Fibroblast of pulmonary artery (primary cell): ENCODE data around the gene KRTAP10-9.
"Not testable (repeated sequence)": the region's sequence is repeated elsewhere in the genome, so short reads cannot be mapped to it uniquely, and the experiment has no call there.

ENCODE experiments used
- DNase-seq: peaks from one replicate; pipeline ENCODE4 v3.0.0-alpha.2; 2010; ENCODE audit warnings: low read depth
- H3K4me3 ChIP-seq: replicated peaks from 2 replicates; pipeline ENCODE4 v1.5.1; 2011; ENCODE audit warnings: low read depth, mild to moderate bottlenecking, control low read depth, low read length, moderate library complexity
- CTCF ChIP-seq: IDR thresholded peaks from 2 replicates; pipeline ENCODE4 v1.5.1; 2011; ENCODE audit warnings: mild to moderate bottlenecking, control low read depth, low read length, inconsistent platforms; ENCODE audit errors: missing control alignments

The KRTAP10-9 gene

GRCh38 chr21:44639331-44639655 lies 12.4 kb downstream of the KRTAP10-9 start:
- H3K4me3 ChIP-seq, result no peak overlapping the region
- DNase-seq, result no peak
- no peak for TF ChIP-seq CTCF

- no peak for TF ChIP-seq CTCF
- no peak for DNase-seq
- no peak overlapping the region for H3K4me3 ChIP-seq
Measured at GRCh38 chr21:44640761-44641160, 13.9 kb downstream of the KRTAP10-9 start.

GRCh38 chr21:44643741-44644310 lies 16.9 kb downstream of the KRTAP10-9 start:
- no peak for DNase-seq
- H3K4me3 ChIP-seq, result no peak overlapping the region

GRCh38 chr21:44644878-44645277 lies 18.0 kb downstream of the KRTAP10-9 start:
- TF ChIP-seq CTCF, result no peak
- DNase-seq, result no peak
- no peak overlapping the region for H3K4me3 ChIP-seq

More at GRCh38 chr21:44643741-44644310, 16.9 kb downstream of the KRTAP10-9 start:
- no peak for TF ChIP-seq CTCF

GRCh38 chr21:44646366-44647221 lies 19.7 kb downstream of the KRTAP10-9 start, which contains the start of gene KRTAP10-11:
TSS of gene KRTAP10-11 (plus strand) at chr21:44646414. CDS start at chr21:44646459, 45 bp downstream.
- H3K4me3 ChIP-seq, DNase-seq: not testable (repeated sequence)

GRCh38 chr21:44647222-44647552 lies 20.3 kb downstream of the KRTAP10-9 start:
- DNase-seq, result no peak
- no peak for TF ChIP-seq CTCF
- H3K4me3 ChIP-seq, result no peak overlapping the region

GRCh38 chr21:44648557-44649311 lies 21.8 kb downstream of the KRTAP10-9 start:
- TF ChIP-seq CTCF, result no peak
- DNase-seq, result no peak
- H3K4me3 ChIP-seq, result no peak overlapping the region
